Measurements from ENCODE around the gene GGN. TPM values are rescaled to one million over a fixed set of nuclear protein-coding genes. Genes with fewer than 3 reads are reported as not detected.

Gene GGN
- total and polyA plus RNA-seq, 9 of the 15 experiments (the other 6 are each of a cell fraction or from before 2014, with no cell fraction given) = 0.15 to 0.33 TPM; not detected in 7

DNA sequence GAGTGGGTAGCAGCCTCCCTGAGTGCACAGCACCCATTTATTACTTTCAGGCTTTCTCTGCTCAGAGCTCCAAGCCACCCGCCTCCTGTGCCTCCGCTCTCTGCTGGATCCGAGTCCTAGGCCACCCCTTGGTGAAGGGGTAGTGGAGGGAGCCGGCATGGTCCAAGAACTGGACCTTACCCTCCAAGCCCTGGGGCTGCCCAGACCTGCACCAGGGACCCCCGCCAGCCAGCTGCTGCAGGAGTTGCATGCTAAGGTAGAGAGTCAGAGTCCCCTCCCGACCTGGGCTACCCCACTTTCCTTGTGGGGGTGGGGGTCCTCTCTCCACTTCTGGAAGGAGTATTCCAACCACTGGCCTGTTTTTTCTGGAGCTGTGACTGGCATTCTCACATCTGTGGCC is 17.0 kb upstream of the GGN start:
- Histone ChIP-seq H3K36me3 (ENCODE audit: control insufficient read depth, insufficient read depth, low read length) (peaks cover 27% of the 10 kb centered on the region; the same call in 2 of the 3 replicates), H3K27me3 (ENCODE audit: control insufficient read depth in 2 of 2, insufficient read depth in 2 of 2, low read length in 2 of 2) (no peaks in the 10 kb centered on the region), H3K9me3 (replicated peaks; ENCODE audit: control insufficient read depth, insufficient read depth, low read depth, low read length) (no peaks in the 10 kb centered on the region), H3K4me1 (replicated peaks in 1 of 2; ENCODE audit: control insufficient read depth in 2 of 2, insufficient read depth in 2 of 2, low read length in 2 of 2) (peaks cover 8 to 31% of the 10 kb centered on the region in 2 experiments; a peak in 4 of 5 replicates), H3K4me3 (no peak overlapping the region), H3K27ac (ENCODE audit: extremely low read depth, low read depth, low read length) (no peak overlapping the region), H4K20me1 (replicated peaks; ENCODE audit: control insufficient read depth, insufficient read depth, low read length) (no peaks in the 10 kb centered on the region), H3K4me2 (ENCODE audit: insufficient read depth, low read length) (no peak overlapping the region), H3K9me1 (ENCODE audit: control insufficient read depth, insufficient read depth, low read length) (peaks cover 3% of the 10 kb centered on the region), H2AFZ (ENCODE audit: low read depth, low read length) (no peak overlapping the region), H3K79me2 (ENCODE audit: control insufficient read depth, insufficient read depth, low read length) (peaks cover 17% of the 10 kb centered on the region; the same call in 2 of the 3 replicates), H3K9ac (ENCODE audit: insufficient read depth in 1 of 2, low read depth in 2 of 2, low read length in 2 of 2) (peak overlapping the region in 1 of 2 experiments; percentile 74; a peak in 2 of 4 replicates)
- TF ChIP-seq FOXM1 (IDR thresholded peaks at IDR 0.05; ENCODE audit: low read depth) (no peak), FOXM1 (CRISPR knock-in tag; IDR thresholded peaks at IDR 0.05; ENCODE audit: low read depth) (no peak), HSF4 (CRISPR knock-in tag; IDR thresholded peaks at IDR 0.05; ENCODE audit: borderline replicate concordance) (no peak), ZNF217 (CRISPR knock-in tag; IDR thresholded peaks at IDR 0.05) (no peak), PHTF2 (CRISPR knock-in tag; IDR thresholded peaks at IDR 0.05) (no peak), ZNF77 (CRISPR knock-in tag; IDR thresholded peaks at IDR 0.05) (no peak), ZSCAN32 (CRISPR knock-in tag; IDR thresholded peaks at IDR 0.05) (no peak)
- TF ChIP-seq, protein P1, sequence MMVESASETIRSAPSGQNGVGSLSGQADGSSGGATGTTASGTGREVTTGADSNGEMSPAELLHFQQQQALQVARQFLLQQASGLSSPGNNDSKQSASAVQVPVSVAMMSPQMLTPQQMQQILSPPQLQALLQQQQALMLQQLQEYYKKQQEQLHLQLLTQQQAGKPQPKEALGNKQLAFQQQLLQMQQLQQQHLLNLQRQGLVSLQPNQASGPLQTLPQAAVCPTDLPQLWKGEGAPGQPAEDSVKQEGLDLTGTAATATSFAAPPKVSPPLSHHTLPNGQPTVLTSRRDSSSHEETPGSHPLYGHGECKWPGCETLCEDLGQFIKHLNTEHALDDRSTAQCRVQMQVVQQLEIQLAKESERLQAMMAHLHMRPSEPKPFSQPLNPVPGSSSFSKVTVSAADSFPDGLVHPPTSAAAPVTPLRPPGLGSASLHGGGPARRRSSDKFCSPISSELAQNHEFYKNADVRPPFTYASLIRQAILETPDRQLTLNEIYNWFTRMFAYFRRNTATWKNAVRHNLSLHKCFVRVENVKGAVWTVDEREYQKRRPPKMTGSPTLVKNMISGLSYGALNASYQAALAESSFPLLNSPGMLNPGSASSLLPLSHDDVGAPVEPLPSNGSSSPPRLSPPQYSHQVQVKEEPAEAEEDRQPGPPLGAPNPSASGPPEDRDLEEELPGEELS (CRISPR knock-in tag; IDR thresholded peaks at IDR 0.05; ENCODE audit: borderline replicate concordance) = no peak
- TF ChIP-seq, protein P2, sequence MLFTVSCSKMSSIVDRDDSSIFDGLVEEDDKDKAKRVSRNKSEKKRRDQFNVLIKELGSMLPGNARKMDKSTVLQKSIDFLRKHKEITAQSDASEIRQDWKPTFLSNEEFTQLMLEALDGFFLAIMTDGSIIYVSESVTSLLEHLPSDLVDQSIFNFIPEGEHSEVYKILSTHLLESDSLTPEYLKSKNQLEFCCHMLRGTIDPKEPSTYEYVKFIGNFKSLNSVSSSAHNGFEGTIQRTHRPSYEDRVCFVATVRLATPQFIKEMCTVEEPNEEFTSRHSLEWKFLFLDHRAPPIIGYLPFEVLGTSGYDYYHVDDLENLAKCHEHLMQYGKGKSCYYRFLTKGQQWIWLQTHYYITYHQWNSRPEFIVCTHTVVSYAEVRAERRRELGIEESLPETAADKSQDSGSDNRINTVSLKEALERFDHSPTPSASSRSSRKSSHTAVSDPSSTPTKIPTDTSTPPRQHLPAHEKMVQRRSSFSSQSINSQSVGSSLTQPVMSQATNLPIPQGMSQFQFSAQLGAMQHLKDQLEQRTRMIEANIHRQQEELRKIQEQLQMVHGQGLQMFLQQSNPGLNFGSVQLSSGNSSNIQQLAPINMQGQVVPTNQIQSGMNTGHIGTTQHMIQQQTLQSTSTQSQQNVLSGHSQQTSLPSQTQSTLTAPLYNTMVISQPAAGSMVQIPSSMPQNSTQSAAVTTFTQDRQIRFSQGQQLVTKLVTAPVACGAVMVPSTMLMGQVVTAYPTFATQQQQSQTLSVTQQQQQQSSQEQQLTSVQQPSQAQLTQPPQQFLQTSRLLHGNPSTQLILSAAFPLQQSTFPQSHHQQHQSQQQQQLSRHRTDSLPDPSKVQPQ (CRISPR knock-in tag; IDR thresholded peaks at IDR 0.05; ENCODE audit: borderline replicate concordance) = no peak
- DNase-seq (ENCODE audit: extremely low read depth in 1 of 4, low spot score in 3 of 4) = no peak
- CTCF ChIA-PET (ENCODE audit: low intra/inter-chr PET ratio) = no interaction called here
- FAIRE-seq = no peak
- WGBS (ENCODE audit: insufficient coverage, low coverage, missing lambda C conversion rate) = 100% methylated on average over 4 of the region's 6 CpGs
- in situ Hi-C loops (cut with MboI) = loop anchor here (5.0 kb wide), 1 partner anchor 227 kb away; no protein-coding TSS in a partner anchor
- ATAC-seq = no peak
- intact Hi-C loops (cut with micrococcal nuclease) = loop anchor here (5.0 kb wide), 1 partner anchor 547 kb away; no protein-coding TSS in a partner anchor
- BruUV-seq (replicated peaks) = no TSS peak
- POLR2A ChIA-PET = interaction anchor here (0.5 to 3.5 kb wide), 6 partner anchors 9 to 724 kb away, joined by 3 to 30 read pairs (median 3); no protein-coding TSS in a partner anchor

Measured in K562 (cell line).